H1 (cell line): Measurements from ENCODE around the gene SLC2A3. TPM values are rescaled to one million over a fixed set of nuclear protein-coding genes. Genes with fewer than 3 reads are reported as not detected.

Experiments
- ASH2L ChIP-seq: fragments of 200-600, 300-600 bp; sonication (generic); IDR thresholded peaks from one replicate; pipeline ENCODE4 v1.7.1; 2017; ENCODE audit warnings: low read length
- BCL11A ChIP-seq, 2 experiments: IDR thresholded peaks; one replicate each; pipeline ENCODE4 v1.6.1; 2011; ENCODE audit warnings: low read depth in 2 of 2, low read length in 2 of 2, mild to moderate bottlenecking in 2 of 2
- EZH2 ChIP-seq: fragments of 200-600 bp; sonication (generic); IDR thresholded peaks from 2 replicates; pipeline ENCODE4 v1.7.1; 2012; ENCODE audit warnings: low read depth, mild to moderate bottlenecking, moderate library complexity, low read length, inconsistent platforms; ENCODE audit not compliant: severe bottlenecking
- JUND ChIP-seq: IDR thresholded peaks from 2 replicates; pipeline ENCODE4 v1.6.1; 2011; ENCODE audit warnings: mild to moderate bottlenecking, improper control_type of control experiment, low read length
- KDM1A ChIP-seq: fragments of 200-600, 300-600 bp; sonication (generic); IDR thresholded peaks from 2 replicates; pipeline ENCODE4 v1.7.1; 2016; ENCODE audit warnings: mild to moderate bottlenecking, low read length, borderline replicate concordance
- NANOG ChIP-seq: IDR thresholded peaks from 2 replicates; pipeline ENCODE4 v1.6.1; 2011; ENCODE audit warnings: low read length, low read depth, mild to moderate bottlenecking, inconsistent platforms; ENCODE audit not compliant: insufficient read depth, poor library complexity, severe bottlenecking
- PHF8 ChIP-seq: fragments of 200-600 bp; sonication (generic); conservative IDR thresholded peaks from 2 replicates; pipeline ENCODE4 v1.7.1; 2012; ENCODE audit warnings: low read depth, mild to moderate bottlenecking, inconsistent platforms, low read length, moderate library complexity
- RBBP5 ChIP-seq: IDR thresholded peaks from 2 replicates; pipeline ENCODE4 v1.7.1; 2012; ENCODE audit warnings: low read depth, mild to moderate bottlenecking, inconsistent platforms, low read length, moderate library complexity, borderline replicate concordance
- SAP30 ChIP-seq: fragments of 300-600 bp; sonication (generic); IDR thresholded peaks from 2 replicates; pipeline ENCODE4 v1.7.1; 2012; ENCODE audit warnings: low read length, moderate library complexity, mild to moderate bottlenecking, inconsistent platforms; ENCODE audit not compliant: insufficient read depth, insufficient replicate concordance
- SP2 ChIP-seq: IDR thresholded peaks from 2 replicates; pipeline ENCODE4 v1.6.1; 2012; ENCODE audit warnings: mild to moderate bottlenecking, low read length, inconsistent platforms
- TAF1 ChIP-seq: IDR thresholded peaks from 2 replicates; pipeline ENCODE4 v1.6.1; 2011; ENCODE audit warnings: mild to moderate bottlenecking, low read depth, low read length
- TAF7 ChIP-seq: optimal IDR thresholded peaks from 2 replicates; pipeline ENCODE3; 2011; ENCODE audit warnings: low read depth, mild to moderate bottlenecking, inconsistent platforms, low read length, moderate library complexity, borderline replicate concordance
- TBP ChIP-seq: IDR thresholded peaks from 2 replicates; pipeline ENCODE4 v1.6.1; 2011; ENCODE audit warnings: low read depth, low read length, improper control_type of control experiment
- TCF12 ChIP-seq: IDR thresholded peaks from 2 replicates; pipeline ENCODE4 v1.6.1; 2011; ENCODE audit warnings: low read depth, mild to moderate bottlenecking, low read length
- YY1 ChIP-seq: IDR thresholded peaks from 2 replicates; pipeline ENCODE4 v1.6.1; 2011; ENCODE audit warnings: low read depth, mild to moderate bottlenecking, low read length
- polyA plus RNA-seq, 7 experiments: library from polyadenylated mRNA; depleted of rRNA in 3 of 7; stranded (reverse) in 5 of 7; unstranded in 2 of 7; fragments of >200 nt in 5 of 7; fragments of 200-250 nt in 2 of 7; gene quantifications; 1 replicate in 5 of 7; 2 replicates in 1 of 7; 4 replicates in 1 of 7; pipeline versions ENCODE4 v1.2.1 to v1.2.3, GENCODE V29; 2011 to 2013; ENCODE audit warnings: missing spikeins in 2 of 7, mixed read lengths in 2 of 7
- total RNA-seq: library from RNA; stranded (reverse); fragmentation: NEBNext Ultra II Directional; extraction: Animal tissue kit (Norgen Biotek cat#: 25700); gene quantifications from 2 replicates; pipeline ENCODE4 v1.2.1, GENCODE V29; 2021

SLC2A3 gene
- total and polyA plus RNA-seq, 2 of the 8 experiments (the other 6 are each of a cell fraction or from before 2014, with no cell fraction given), result 417 to 688 TPM

DNA sequence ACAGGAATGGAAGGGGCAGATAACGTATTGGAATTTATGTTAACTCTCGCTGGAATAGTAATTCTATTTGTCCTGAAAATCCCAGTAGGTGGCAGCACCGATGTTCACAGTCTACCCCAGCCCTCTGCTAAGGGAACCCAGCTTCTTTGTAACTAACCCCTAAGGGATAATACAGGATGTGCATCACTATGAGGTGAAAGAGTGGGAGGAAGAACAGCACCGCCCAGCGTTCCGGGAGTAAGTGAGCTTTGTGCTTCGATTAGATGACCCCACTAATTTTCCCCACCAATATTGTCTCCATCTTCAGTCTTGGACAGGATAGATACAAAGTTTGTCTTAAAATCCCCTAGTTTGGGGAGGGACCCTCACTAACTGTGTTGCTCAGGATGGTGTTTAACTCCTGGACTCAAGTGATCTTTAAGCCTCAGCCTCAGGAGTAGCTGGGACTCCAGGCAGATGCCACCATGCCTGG, 2.7 kb downstream of the SLC2A3 start (continued):
- TF ChIP-seq EZH2 (no peak), JUND (no peak; the same call in 1 of the 2 replicates), KDM1A (no peak), SP2 (no peak), NANOG (no peak), BCL11A (IDR thresholded peaks at IDR 0.05; ENCODE audit: low read depth in 2 of 2, low read length in 2 of 2) (no peak), TCF12 (no peak), RBBP5 (no peak), SAP30 (no peak), TAF1 (0 out of 2 replicates have a peak, but pooled peaks have one; percentile 31), TAF7 (no peak), PHF8 (no peak), YY1 (peak; percentile 13; the same call in 1 of the 2 replicates), ASH2L (no peak), TBP (peak; percentile 52; the same call in 1 of the 2 replicates)
